H1 (cell line): ENCODE results near the gene DOCK9. TPM values are rescaled to one million over a fixed set of nuclear protein-coding genes. Genes with fewer than 3 reads are reported as not detected.
A peak's percentile ranks its signal among the peaks of the same experiment; 100 is the strongest.

Experiments used
- CTCF ChIA-PET: fragments of 300-600 bp; sonication (Branson Sonifier 250); formaldehyde crosslinking; loops from one replicate; lab custom pipeline; 2021; ENCODE audit not compliant: partially characterized antibody; lab: Charles Lee
- POLR2A ChIA-PET: fragments of 300-600 bp; sonication (Branson Sonifier 250); formaldehyde crosslinking; loops from one replicate; lab custom pipeline; 2021; ENCODE audit warnings: inconsistent platforms; ENCODE audit not compliant: partially characterized antibody; lab: Charles Lee
- DNase-seq, 2 experiments: peaks; one replicate each; pipeline versions ENCODE4 v3.0.0 to v3.0.0-alpha.2; 2010 to 2022; ENCODE audit warnings: low spot score in 2 of 2, low read depth in 1 of 2, mixed read lengths in 1 of 2
- FAIRE-seq: peaks from 2 replicates; lab custom pipeline; 2011; peaks lifted over from hg19 to GRCh38; lab: Jason Lieb, UNC
- H2AFZ ChIP-seq: 2 replicates; pipeline ENCODE4 v1.8.1; 2012; ENCODE audit warnings: low read length, inconsistent platforms
- H2AK5ac ChIP-seq: 2 replicates; pipeline ENCODE4 v1.6.1; 2013; ENCODE audit warnings: low read depth, low read length
- H2BK120ac ChIP-seq: replicated peaks from 2 replicates; pipeline ENCODE3; 2013; ENCODE audit warnings: low read depth, low read length, inconsistent platforms
- H2BK12ac ChIP-seq: 2 replicates; pipeline ENCODE4 v1.6.1; 2013; ENCODE audit warnings: low read depth, low read length
- H2BK15ac ChIP-seq: 2 replicates; pipeline ENCODE4 v1.6.1; 2013; ENCODE audit warnings: low read length
- H2BK20ac ChIP-seq: 2 replicates; pipeline ENCODE4 v1.6.1; 2013; ENCODE audit warnings: low read length
- H2BK5ac ChIP-seq: 2 replicates; pipeline ENCODE4 v1.6.1; 2013; ENCODE audit warnings: low read depth, low read length
- H3K14ac ChIP-seq: 2 replicates; pipeline ENCODE4 v1.6.1; 2013; ENCODE audit warnings: inconsistent platforms; ENCODE audit not compliant: insufficient read length
- H3K18ac ChIP-seq: 2 replicates; pipeline ENCODE4 v1.6.1; 2013; ENCODE audit warnings: low read length; ENCODE audit errors: extremely low read depth
- H3K23ac ChIP-seq: 2 replicates; pipeline ENCODE4 v1.6.1; 2013; ENCODE audit warnings: inconsistent platforms; ENCODE audit not compliant: insufficient read length
- H3K23me2 ChIP-seq: 2 replicates; pipeline ENCODE4 v1.6.1; 2013; ENCODE audit warnings: low read depth, low read length
- H3K27ac ChIP-seq: 2 replicates; pipeline ENCODE4 v1.6.1; 2011; ENCODE audit warnings: low read depth, low read length, inconsistent platforms
- H3K27me3 ChIP-seq, 4 experiments: replicated peaks in 1 of 4; 1 replicate in 1 of 4; 2 replicates in 3 of 4; pipeline versions ENCODE4 v1.6.1 to v1.8.1; 2011 to 2013; ENCODE audit warnings: low read length in 3 of 4, mild to moderate bottlenecking in 3 of 4, inconsistent platforms in 2 of 4, mixed read lengths in 2 of 4, moderate library complexity in 1 of 4; ENCODE audit not compliant: control insufficient read depth in 3 of 4, insufficient read depth in 3 of 4; ENCODE audit errors: extremely low read depth in 1 of 4
- H3K36me3 ChIP-seq, 4 experiments: 2 replicates each; pipeline versions ENCODE4 v1.6.1 to v1.8.1; 2011 to 2013; ENCODE audit warnings: mild to moderate bottlenecking in 4 of 4, low read length in 3 of 4, moderate library complexity in 2 of 4, control low read depth in 1 of 4, inconsistent platforms in 1 of 4; ENCODE audit not compliant: insufficient read depth in 4 of 4, control insufficient read depth in 2 of 4
- H3K4ac ChIP-seq: replicated peaks from 2 replicates; pipeline ENCODE3; 2013; ENCODE audit warnings: low read length, low read depth, mixed read lengths, inconsistent platforms; ENCODE audit not compliant: insufficient read length
- H3K4me1 ChIP-seq, 4 experiments: replicated peaks in 1 of 4; 1 replicate in 1 of 4; 2 replicates in 3 of 4; pipeline versions ENCODE4 v1.6.1 to v1.8.1; 2011 to 2013; ENCODE audit warnings: low read length in 3 of 4, inconsistent platforms in 2 of 4, mixed read lengths in 1 of 4; ENCODE audit not compliant: insufficient read depth in 4 of 4, control insufficient read depth in 3 of 4
- H3K4me2 ChIP-seq, 2 experiments: 2 replicates each; pipeline versions ENCODE4 v1.6.1 to v1.8.1; 2011 to 2013; ENCODE audit warnings: low read depth in 2 of 2, low read length in 2 of 2, control low read depth in 1 of 2, inconsistent platforms in 1 of 2, mild to moderate bottlenecking in 1 of 2; ENCODE audit not compliant: insufficient read depth in 1 of 2
- H3K4me3 ChIP-seq, 4 experiments: fragments of 200-600, 300-600 bp in 1 of 4; sonication (generic), shearing (Covaris generic), sonication (Bioruptor Twin) in 1 of 4; 2 replicates each; pipeline versions ENCODE4 v1.5.1 to v1.8.1; 2011 to 2016; ENCODE audit warnings: low read length in 4 of 4, low read depth in 3 of 4, control low read depth in 2 of 4, inconsistent platforms in 2 of 4, mild to moderate bottlenecking in 2 of 4, mixed read lengths in 1 of 4, moderate library complexity in 1 of 4; ENCODE audit not compliant: insufficient read depth in 2 of 4; ENCODE audit errors: extremely low read depth in 1 of 4
- H3K56ac ChIP-seq: replicated peaks from 2 replicates; pipeline ENCODE3; 2013; ENCODE audit warnings: low read depth, mild to moderate bottlenecking, mixed read lengths, low read length, inconsistent platforms; ENCODE audit not compliant: insufficient read length
- H3K79me1 ChIP-seq: 2 replicates; pipeline ENCODE4 v1.6.1; 2013; ENCODE audit warnings: low read depth, low read length, control low read depth
- H3K79me2 ChIP-seq, 2 experiments: 2 replicates each; pipeline versions ENCODE4 v1.6.1 to v1.8.1; 2012 to 2013; ENCODE audit warnings: low read length in 2 of 2, mild to moderate bottlenecking in 2 of 2, inconsistent platforms in 1 of 2; ENCODE audit not compliant: insufficient read depth in 2 of 2, control insufficient read depth in 1 of 2
- H3K9ac ChIP-seq, 4 experiments: replicated peaks in 1 of 4; 1 replicate in 1 of 4; 2 replicates in 3 of 4; pipeline versions ENCODE4 v1.6.1 to v1.8.1; 2011 to 2013; ENCODE audit warnings: low read depth in 3 of 4, low read length in 3 of 4, control low read depth in 2 of 4, mild to moderate bottlenecking in 2 of 4, moderate library complexity in 2 of 4, inconsistent platforms in 1 of 4; ENCODE audit errors: extremely low read depth in 1 of 4
- H3K9me3 ChIP-seq, 2 experiments: 2 replicates each; pipeline versions ENCODE4 v1.6.1 to v1.8.1; 2012 to 2013; ENCODE audit warnings: mild to moderate bottlenecking in 2 of 2, moderate library complexity in 2 of 2, control low read depth in 1 of 2, inconsistent platforms in 1 of 2, low read depth in 1 of 2, low read length in 1 of 2, mixed read lengths in 1 of 2; ENCODE audit not compliant: insufficient read depth in 2 of 2
- H4K20me1 ChIP-seq, 2 experiments: replicated peaks in 1 of 2; 2 replicates each; pipeline versions ENCODE3 to v1.8.1; 2011 to 2013; ENCODE audit warnings: inconsistent platforms in 2 of 2, low read length in 2 of 2, mild to moderate bottlenecking in 1 of 2; ENCODE audit not compliant: insufficient read depth in 2 of 2, control insufficient read depth in 1 of 2
- H4K5ac ChIP-seq: 2 replicates; pipeline ENCODE4 v1.6.1; 2013; ENCODE audit warnings: low read length, low read depth, mixed read lengths, inconsistent platforms; ENCODE audit not compliant: insufficient read length
- H4K8ac ChIP-seq: 2 replicates; pipeline ENCODE4 v1.8.0; 2013; ENCODE audit warnings: mild to moderate bottlenecking, moderate library complexity, low read length, inconsistent platforms; ENCODE audit not compliant: insufficient read depth; ENCODE audit errors: extremely low read depth
- H4K91ac ChIP-seq: replicated peaks from 2 replicates; pipeline ENCODE3; 2013; ENCODE audit warnings: low read length, mixed read lengths, inconsistent platforms; ENCODE audit not compliant: insufficient read length
- ATF3 ChIP-seq: IDR thresholded peaks from 2 replicates; pipeline ENCODE4 v1.6.1; 2011; ENCODE audit warnings: low read depth, mild to moderate bottlenecking, low read length; ENCODE audit not compliant: insufficient read depth
- CBX5 ChIP-seq: fragments of 300-800, 300-1000 bp; sonication (generic); IDR thresholded peaks from 2 replicates; pipeline ENCODE4 v1.7.1; 2016; ENCODE audit warnings: antibody characterized with exemption, low read length, low read depth
- CREB1 ChIP-seq: IDR thresholded peaks from 2 replicates; pipeline ENCODE4 v1.6.1; 2012; ENCODE audit warnings: inconsistent platforms
- EP300 ChIP-seq, 2 experiments: IDR thresholded peaks; 1 replicate in 1 of 2; 2 replicates in 1 of 2; pipeline ENCODE4 v1.6.1; 2011 to 2012; ENCODE audit warnings: low read depth in 2 of 2, low read length in 2 of 2, mild to moderate bottlenecking in 2 of 2, borderline replicate concordance in 1 of 2, inconsistent platforms in 1 of 2, moderate library complexity in 1 of 2
- MAFK ChIP-seq: IDR thresholded peaks from 2 replicates; pipeline ENCODE4 v1.6.1; 2012; ENCODE audit warnings: low read depth, mild to moderate bottlenecking, improper control_type of control experiment, low read length
- POLR2A ChIP-seq, 2 experiments: IDR thresholded peaks; 1 replicate in 1 of 2; 2 replicates in 1 of 2; pipeline ENCODE4 v1.6.1; 2011; ENCODE audit warnings: low read depth in 2 of 2, low read length in 2 of 2, mild to moderate bottlenecking in 2 of 2; ENCODE audit errors: control extremely low read depth in 1 of 2
- POLR2AphosphoS5 ChIP-seq: IDR thresholded peaks from 2 replicates; pipeline ENCODE4 v1.6.1; 2011; ENCODE audit warnings: low read depth, low read length
- RBBP5 ChIP-seq: IDR thresholded peaks from 2 replicates; pipeline ENCODE4 v1.7.1; 2012; ENCODE audit warnings: low read depth, mild to moderate bottlenecking, inconsistent platforms, low read length, moderate library complexity, borderline replicate concordance
- RNF2 ChIP-seq: fragments of 200-900, 300-1000 bp; sonication (generic); IDR thresholded peaks from 2 replicates; pipeline ENCODE4 v1.7.1; 2016; ENCODE audit warnings: borderline replicate concordance, low read depth, mild to moderate bottlenecking, antibody characterized with exemption, low read length; ENCODE audit not compliant: poor library complexity, severe bottlenecking; ENCODE audit errors: missing control alignments
- RXRA ChIP-seq: IDR thresholded peaks from 2 replicates; pipeline ENCODE4 v1.6.1; 2011; ENCODE audit warnings: low read depth, mild to moderate bottlenecking, low read length, moderate library complexity; ENCODE audit not compliant: insufficient read depth
- SRF ChIP-seq: IDR thresholded peaks from 2 replicates; pipeline ENCODE4 v1.6.1; 2011; ENCODE audit warnings: mild to moderate bottlenecking, low read depth, low read length, moderate library complexity
- TBP ChIP-seq: IDR thresholded peaks from 2 replicates; pipeline ENCODE4 v1.6.1; 2011; ENCODE audit warnings: low read depth, low read length, improper control_type of control experiment
- WGBS, 2 experiments: shearing (Covaris generic) in 1 of 2; methylation state at CpG; one replicate each; pipeline versions ENCODE4 v1.1.6 to v1.1.7; 2013 to 2015; ENCODE audit warnings: low lambda C conversion rate in 2 of 2, mixed read lengths in 2 of 2, inconsistent platforms in 1 of 2, low coverage in 1 of 2, missing lambda C conversion rate in 1 of 2; ENCODE audit not compliant: insufficient replicate concordance in 2 of 2, insufficient coverage in 1 of 2, insufficient read length in 1 of 2; ENCODE audit errors: extremely low coverage in 1 of 2, missing lambda C conversion rate in 1 of 2; 5-methylcytosine and 5-hydroxymethylcytosine counted together
- polyA plus RNA-seq, 7 experiments: library from polyadenylated mRNA; depleted of rRNA in 3 of 7; stranded (reverse) in 5 of 7; unstranded in 2 of 7; fragments of >200 nt in 5 of 7; fragments of 200-250 nt in 2 of 7; gene quantifications; 1 replicate in 5 of 7; 2 replicates in 1 of 7; 4 replicates in 1 of 7; pipeline versions ENCODE4 v1.2.1 to v1.2.3, GENCODE V29; 2011 to 2013; ENCODE audit warnings: missing spikeins in 2 of 7, mixed read lengths in 2 of 7
- total RNA-seq: library from RNA; stranded (reverse); fragmentation: NEBNext Ultra II Directional; extraction: Animal tissue kit (Norgen Biotek cat#: 25700); gene quantifications from 2 replicates; pipeline ENCODE4 v1.2.1, GENCODE V29; 2021

The DOCK9 gene
- total and polyA plus RNA-seq, 2 of the 8 experiments (the other 6 are each of a cell fraction or from before 2014, with no cell fraction given), result 21.6 to 31.5 TPM

- no peaks in the 10 kb centered on the region for H3K79me2 ChIP-seq
- no peak overlapping the region for H2BK120ac ChIP-seq
- H3K56ac ChIP-seq, result no peak overlapping the region
- no peak overlapping the region for H2BK15ac ChIP-seq
- no peak overlapping the region for H3K23ac ChIP-seq
- H2BK5ac ChIP-seq, result no peak overlapping the region
- H3K4ac ChIP-seq, result no peak overlapping the region
- H3K36me3 ChIP-seq, result no peaks in the 10 kb centered on the region
- H3K27ac ChIP-seq, result no peak overlapping the region
- FAIRE-seq (no peak), DNase-seq (peak in 1 of 2 experiments; percentile 41)
- POLR2A ChIA-PET, result no interaction called here
- peaks cover 0 to 7% (median 3%) of the 10 kb centered on the region in 4 experiments; a peak in 4 of 7 replicates for H3K4me1 ChIP-seq
- H2BK12ac ChIP-seq, result no peak overlapping the region
- no peak overlapping the region for H2AFZ ChIP-seq
- no peak overlapping the region for H2AK5ac ChIP-seq
- H2BK20ac ChIP-seq, result 0 out of 2 replicates have a peak overlapping the region, but pooled peaks have one; percentile 69
- no peak overlapping the region for H4K91ac ChIP-seq
- H3K4me2 ChIP-seq, result no peak overlapping the region
- no peak for TF ChIP-seq RBBP5
- TF ChIP-seq RXRA, result no peak
- no peak for TF ChIP-seq TBP
- no peak for TF ChIP-seq ATF3
- no peak for TF ChIP-seq RNF2
- TF ChIP-seq SRF, result no peak
- no peak for TF ChIP-seq CBX5
- TF ChIP-seq CREB1, result no peak
- TF ChIP-seq POLR2AphosphoS5, result no peak
- TF ChIP-seq POLR2A (IDR thresholded peaks at IDR 0.05; ENCODE audit: control extremely low read depth in 1 of 2, low read depth in 2 of 2, low read length in 2 of 2), result no peak
- no peak for TF ChIP-seq EP300 (IDR thresholded peaks at IDR 0.05; ENCODE audit: borderline replicate concordance in 1 of 2, low read depth in 2 of 2, low read length in 2 of 2)
- no peak for TF ChIP-seq MAFK
- TF ChIP-seq, all 59 proteins: peak for 0
- H3K9ac ChIP-seq, result no peak overlapping the region
- H3K27me3 ChIP-seq, result peaks cover 0 to 2% (median 0%) of the 10 kb centered on the region in 4 experiments; a peak in 1 of 7 replicates
- H4K20me1 ChIP-seq, result no peaks in the 10 kb centered on the region
- no peak overlapping the region for H3K14ac ChIP-seq
- H4K8ac ChIP-seq, result 0 out of 2 replicates have a peak overlapping the region, but pooled peaks have one; percentile 62
- H3K23me2 ChIP-seq, result no peaks in the 10 kb centered on the region
- H3K9me3 ChIP-seq, result no peaks in the 10 kb centered on the region
- no peak overlapping the region for H4K5ac ChIP-seq
- CTCF ChIA-PET, result interaction anchor here (0.6 to 1.4 kb wide), 5 partner anchors 31 to 131 kb away, joined by 3 to 4 read pairs (median 3); no protein-coding TSS in a partner anchor
- 88% methylated on average over 3 of the region's 3 CpGs; no CpG with 5 or more reads in 1 of the 2 experiments for WGBS, 2 experiments
- no peaks in the 10 kb centered on the region for H3K79me1 ChIP-seq
- no peak overlapping the region for H3K4me3 ChIP-seq
- H3K18ac ChIP-seq, result no peak overlapping the region
Observed at GRCh38 chr13:98957731-98958442, 20.0 kb downstream of the DOCK9 start.
